ENCODE results near the gene PSMB4. TPM values are rescaled to one million over a fixed set of nuclear protein-coding genes. Genes with fewer than 3 reads are reported as not detected.

PSMB4 gene
- total RNA-seq, result 217 and 332 TPM in 2 replicates

DNA sequence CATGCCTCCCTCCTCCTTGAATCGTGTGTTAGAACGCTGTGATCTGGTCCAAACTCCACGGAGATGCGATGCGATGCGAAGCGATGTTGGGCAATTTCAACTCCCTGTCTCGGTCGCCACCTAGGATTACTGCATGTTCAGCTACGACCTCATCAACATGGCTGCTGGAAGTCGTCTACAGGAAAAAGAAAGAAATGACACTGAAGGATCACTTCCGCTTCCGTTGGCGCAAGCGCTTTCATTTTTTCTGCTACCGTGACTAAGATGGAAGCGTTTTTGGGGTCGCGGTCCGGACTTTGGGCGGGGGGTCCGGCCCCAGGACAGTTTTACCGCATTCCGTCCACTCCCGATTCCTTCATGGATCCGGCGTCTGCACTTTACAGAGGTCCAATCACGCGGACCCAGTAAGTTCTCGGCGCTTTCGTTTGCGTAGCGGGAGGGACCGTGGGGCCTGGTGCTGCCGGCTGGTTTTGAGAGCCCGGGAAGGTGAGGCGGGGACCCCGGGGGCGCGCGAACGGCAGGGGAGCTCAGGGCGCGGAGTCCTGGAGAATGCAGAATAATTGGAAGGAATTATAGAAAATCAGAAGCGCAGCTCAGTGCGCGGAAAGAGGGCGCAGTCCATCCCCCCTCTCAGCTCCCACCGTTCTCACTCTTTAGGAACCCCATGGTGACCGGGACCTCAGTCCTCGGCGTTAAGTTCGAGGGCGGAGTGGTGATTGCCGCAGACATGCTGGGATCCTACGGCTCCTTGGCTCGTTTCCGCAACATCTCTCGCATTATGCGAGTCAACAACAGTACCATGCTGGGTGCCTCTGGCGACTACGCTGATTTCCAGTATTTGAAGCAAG, at the start of gene PSMB4:
Gene PSMB4 (plus strand): TSS at position 250 of the 848 bp plus-strand sequence. CDS start 15 bp downstream, at position 265.

DNA sequence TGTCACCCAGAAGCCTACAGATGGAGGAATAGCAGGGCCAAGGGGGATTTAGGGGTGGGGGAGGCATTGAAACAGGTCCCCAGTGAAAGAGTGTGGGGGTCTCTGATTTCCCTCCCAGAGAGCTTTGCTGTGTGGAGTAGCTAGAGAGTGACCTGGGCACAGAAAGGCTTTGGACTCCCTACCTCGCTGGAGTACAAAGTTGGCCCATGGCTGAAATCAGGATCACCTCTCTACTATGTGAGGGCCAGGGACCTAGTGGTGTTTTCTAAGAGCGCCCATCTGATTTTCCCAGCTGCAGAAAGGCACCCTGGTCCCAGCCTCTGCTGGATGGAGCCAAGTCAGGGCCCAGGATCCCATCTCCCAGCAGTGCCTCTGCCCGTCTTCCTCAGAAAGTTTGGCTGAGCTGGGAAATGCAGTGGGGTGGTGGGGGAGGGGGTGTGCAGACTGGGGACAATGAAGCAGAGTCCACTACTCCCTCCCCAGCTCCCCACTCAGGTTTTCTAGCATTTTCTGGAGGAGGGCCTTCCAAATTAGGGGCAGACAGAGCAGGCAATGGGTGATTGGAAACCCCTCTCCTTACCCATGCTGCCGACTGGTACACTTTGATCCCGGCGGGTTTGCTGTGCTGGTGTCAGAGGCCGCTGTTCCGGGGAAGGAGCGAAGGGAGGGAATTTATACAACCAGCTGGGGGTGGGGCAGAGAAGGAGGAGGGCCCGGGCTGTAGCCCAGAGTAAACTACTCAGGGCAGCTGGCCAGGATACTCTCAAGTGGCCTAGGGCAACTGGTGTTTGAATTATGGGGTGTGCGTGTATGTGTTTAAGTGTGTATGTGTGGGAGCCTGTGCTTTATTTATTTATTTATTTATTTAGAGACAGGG, 27.1 kb upstream of the PSMB4 start, which contains the start of gene SELENBP1:
Gene SELENBP1 (minus strand): TSS at position 648 of the 877 bp plus-strand sequence. CDS start 64 bp downstream, at position 584.

Other genes with a start within 250 kb of the PSMB4 start
- gene TNFAIP8L2, start 242.9 kb upstream of the PSMB4 start, total RNA-seq, result not detected in 2 replicates
- gene LYSMD1, start 233.7 kb upstream of the PSMB4 start, total RNA-seq, result 4.8 and 8.0 TPM in 2 replicates
- 16.2 and 20.5 TPM in 2 replicates for gene SCNM1, start 233.4 kb upstream of the PSMB4 start, total RNA-seq
- not detected in 2 replicates for gene TMOD4, start 223.6 kb upstream of the PSMB4 start, total RNA-seq
- 33.9 and 34.0 TPM in 2 replicates for gene VPS72, start 209.4 kb upstream of the PSMB4 start, total RNA-seq
- 55.5 and 84.4 TPM in 2 replicates for gene PIP5K1A, start 201.0 kb upstream of the PSMB4 start, total RNA-seq
- gene PSMD4, start 144.8 kb upstream of the PSMB4 start, total RNA-seq, result 201 and 226 TPM in 2 replicates
- gene ZNF687, start 117.3 kb upstream of the PSMB4 start, total RNA-seq, result 9.2 and 13.1 TPM in 2 replicates
- 54.3 and 63.2 TPM in 2 replicates for gene PI4KB, start 72.2 kb upstream of the PSMB4 start, total RNA-seq
- gene RFX5, start 52.3 kb upstream of the PSMB4 start, total RNA-seq, result 47.5 and 53.5 TPM in 2 replicates
- gene SELENBP1, start 26.9 kb upstream of the PSMB4 start, total RNA-seq, result 11.2 and 14.6 TPM in 2 replicates
- gene POGZ, start 59.9 kb downstream of the PSMB4 start, total RNA-seq, result 21.1 and 35.8 TPM in 2 replicates
- gene CGN, start 111.8 kb downstream of the PSMB4 start, total RNA-seq, result 0.09 TPM in 1 of 2 replicates, not detected in the other
- gene TUFT1, start 140.7 kb downstream of the PSMB4 start, total RNA-seq, result 11.6 and 16.8 TPM in 2 replicates
- gene SNX27, start 212.5 kb downstream of the PSMB4 start, total RNA-seq, result 43.1 and 50.6 TPM in 2 replicates